ENCODE measurements around the gene TGFBR2. TPM values are rescaled to one million over a fixed set of nuclear protein-coding genes. Genes with fewer than 3 reads are reported as not detected.

The TGFBR2 gene
- total RNA-seq, 1 experiment from 2014 or later = 16.1 TPM

GRCh38 chr3:30670292-30670691 is 63.9 kb downstream of the TGFBR2 start:
- no peak for DNase-seq (ENCODE audit: low spot score)
- ChIA-PET CTCF (no interaction called here), POLR2A (ENCODE audit: low non-redundant PET) (no interaction called here)
- no peaks in the 10 kb centered on the region for H3K27me3 ChIP-seq (replicated peaks; ENCODE audit: insufficient read depth, low read depth, low read length, poor library complexity)
- intact Hi-C loops (cut with micrococcal nuclease; ENCODE audit: unreplicated experiment) = no loop called here
- peaks cover 25% of the 10 kb centered on the region for H3K36me3 ChIP-seq (ENCODE audit: insufficient read depth, low read length, poor library complexity, severe bottlenecking)
- H3K27ac ChIP-seq (ENCODE audit: low read depth, low read length, poor library complexity, severe bottlenecking) = no peak overlapping the region
- H3K4me3 ChIP-seq (ENCODE audit: low read depth, low read length, poor library complexity, severe bottlenecking) = no peak overlapping the region
- BruUV-seq (replicated peaks) = no TSS peak
- H3K4me1 ChIP-seq (ENCODE audit: insufficient read depth, low read length, poor library complexity, severe bottlenecking) = peaks cover 32% of the 10 kb centered on the region
- TF ChIP-seq CTCF (conservative IDR thresholded peaks at IDR 0.05; ENCODE audit: low read depth, low read length) (no peak), EZH2 (IDR thresholded peaks at IDR 0.05; ENCODE audit: borderline replicate concordance, low read depth, low read length, poor library complexity, severe bottlenecking) (no peak)
- H3K9me3 ChIP-seq (ENCODE audit: low read depth, low read length, poor library complexity, severe bottlenecking) = no peaks in the 10 kb centered on the region

GRCh38 chr3:30671527-30672286 is 65.3 kb downstream of the TGFBR2 start:
- CTCF ChIA-PET = interaction anchor here (0.6 kb wide), 1 partner anchor 22 kb away, joined by 14 read pairs; no protein-coding TSS in a partner anchor
- no TSS peak for BruUV-seq (replicated peaks)

GRCh38 chr3:30672287-30672735 is 65.9 kb downstream of the TGFBR2 start:
- no peaks in the 10 kb centered on the region for H3K27me3 ChIP-seq (replicated peaks; ENCODE audit: insufficient read depth, low read depth, low read length, poor library complexity)
- peaks cover 25% of the 10 kb centered on the region for H3K36me3 ChIP-seq (ENCODE audit: insufficient read depth, low read length, poor library complexity, severe bottlenecking)
- intact Hi-C loops (cut with micrococcal nuclease; ENCODE audit: unreplicated experiment) = no loop called here
- H3K4me3 ChIP-seq (ENCODE audit: low read depth, low read length, poor library complexity, severe bottlenecking) = no peak overlapping the region
- no peak overlapping the region for H3K27ac ChIP-seq (ENCODE audit: low read depth, low read length, poor library complexity, severe bottlenecking)
- DNase-seq (ENCODE audit: low spot score) = no peak
- H3K9me3 ChIP-seq (ENCODE audit: low read depth, low read length, poor library complexity, severe bottlenecking) = no peaks in the 10 kb centered on the region
- no peak for TF ChIP-seq EZH2 (IDR thresholded peaks at IDR 0.05; ENCODE audit: borderline replicate concordance, low read depth, low read length, poor library complexity, severe bottlenecking)
- TF ChIP-seq CTCF (conservative IDR thresholded peaks at IDR 0.05; ENCODE audit: low read depth, low read length) = no peak
- POLR2A ChIA-PET (ENCODE audit: low non-redundant PET) = no interaction called here
- BruUV-seq (replicated peaks) = no TSS peak
- CTCF ChIA-PET = interaction anchor here (0.6 kb wide), 1 partner anchor 21 kb away, joined by 14 read pairs; no protein-coding TSS in a partner anchor
- H3K4me1 ChIP-seq (ENCODE audit: insufficient read depth, low read length, poor library complexity, severe bottlenecking) = peaks cover 24% of the 10 kb centered on the region

More at GRCh38 chr3:30671527-30672286, 65.3 kb downstream of the TGFBR2 start:
- Histone ChIP-seq H3K27me3 (replicated peaks; ENCODE audit: insufficient read depth, low read depth, low read length, poor library complexity) (no peaks in the 10 kb centered on the region), H3K4me1 (ENCODE audit: insufficient read depth, low read length, poor library complexity, severe bottlenecking) (peaks cover 25% of the 10 kb centered on the region), H3K4me3 (ENCODE audit: low read depth, low read length, poor library complexity, severe bottlenecking) (no peak overlapping the region), H3K27ac (ENCODE audit: low read depth, low read length, poor library complexity, severe bottlenecking) (no peak overlapping the region), H3K36me3 (ENCODE audit: insufficient read depth, low read length, poor library complexity, severe bottlenecking) (peaks cover 25% of the 10 kb centered on the region), H3K9me3 (ENCODE audit: low read depth, low read length, poor library complexity, severe bottlenecking) (no peaks in the 10 kb centered on the region)
- POLR2A ChIA-PET (ENCODE audit: low non-redundant PET) = no interaction called here
- TF ChIP-seq EZH2 (IDR thresholded peaks at IDR 0.05; ENCODE audit: borderline replicate concordance, low read depth, low read length, poor library complexity, severe bottlenecking) = no peak
- TF ChIP-seq CTCF (conservative IDR thresholded peaks at IDR 0.05; ENCODE audit: low read depth, low read length) = no peak
- DNase-seq (ENCODE audit: low spot score) = no peak
- intact Hi-C loops (cut with micrococcal nuclease; ENCODE audit: unreplicated experiment) = no loop called here
